Pancreas (tissue), 10 donors: ENCODE results near the gene SUPT3H. TPM values are rescaled to one million over a fixed set of nuclear protein-coding genes. Genes with fewer than 3 reads are reported as not detected.

Experiments used
- ATAC-seq, 4 donors: fragments of 200-7000 bp; cut with Tn5 transposase; one replicate each; pipeline versions ENCODE4 v1.8.0 to v1.9.1; 2020; ENCODE audit warnings: mild to moderate bottlenecking in 4 of 4, moderate library complexity in 4 of 4
- DNase-seq, 6 donors: peaks; one replicate each; pipeline ENCODE4 v3.0.0-alpha.2; 2020
- FAIRE-seq: peaks from 2 replicates; lab custom pipeline; 2012; peaks lifted over from hg19 to GRCh38; lab: Jason Lieb, UNC
- H3K27ac ChIP-seq, 4 donors: fragments of 200-600 bp; sonication (generic); 1 replicate in 3 of 4; 2 replicates in 1 of 4; pipeline versions ENCODE4 v1.5.0 to v1.8.0; 2020
- H3K27me3 ChIP-seq, 4 donors: fragments of 200-600 bp; one replicate each; pipeline ENCODE4 v1.8.0; 2021
- H3K36me3 ChIP-seq, 3 donors: fragments of 200-600 bp; sonication (generic) in 1 of 3; one replicate each; pipeline versions ENCODE4 v1.5.0 to v1.8.0; 2020 to 2021
- H3K4me1 ChIP-seq, 3 donors: fragments of 200-600 bp; one replicate each; pipeline ENCODE4 v1.8.0; 2021
- H3K4me3 ChIP-seq, 4 donors: fragments of 200-600 bp; sonication (generic) in 2 of 4; one replicate each; pipeline versions ENCODE4 v1.5.0 to v1.8.0; 2020 to 2021
- H3K9me3 ChIP-seq, 4 donors: fragments of 200-600 bp; one replicate each; pipeline ENCODE4 v1.8.0; 2021
- CTCF ChIP-seq, 4 donors: fragments of 200-600 bp; sonication (generic) in 3 of 4; IDR thresholded peaks; one replicate each; pipeline versions ENCODE4 v1.5.0 to v1.8.0; 2021; ENCODE audit warnings: antibody characterized with exemption in 4 of 4
- WGBS, 2 donors: extraction: QIAGEN DNeasy Blood & Tissue Kit; methylation state at CpG; one replicate each; pipeline ENCODE4 v1.1.7; 2013; 5-methylcytosine and 5-hydroxymethylcytosine counted together
- intact Hi-C, 3 donors: fragments of 100-400 bp; cut with DNase I; formaldehyde crosslinking; loops; one replicate each; pipeline versions ENCODE4 v1.11.1 to v1.14.2; 2022
- polyA plus RNA-seq, 2 donors: library from polyadenylated mRNA; stranded (reverse); fragments of 200-250 nt; gene quantifications; one replicate each; pipeline ENCODE4 v1.2.3, GENCODE V29; 2013
- total RNA-seq, 6 donors: library from RNA; stranded (reverse); fragmentation: NEBNext Ultra II Directional in 4 of 6; extraction: Animal tissue kit (Norgen Biotek cat#: 25700) in 4 of 6; gene quantifications; one replicate each; pipeline versions ENCODE4 v1.2.1 to v1.2.4, GENCODE V29; 2021 to 2023
- donor health status: healthy with polysubstance abuse.
- donor health status: DM: no; HTN: no; CAD: no; lungs with moderate emphysema.
- donor health status: DM: no; HTN: no; CAD: no.
- donor health status: control.
- donor health status: control.
- donor health status: Bipolar disorder and iron deficiency.
- donor health status: DM: yes; HTN: yes; CAD: no.
- donor health status: DM: no; HTN: no; CAD: no.
- donor health status: DM: no; HTN: no; CAD: no.
- donor health status: DM: yes; HTN: yes; CAD: no.

Gene SUPT3H
- total and polyA plus RNA-seq, 8 donors, result 3.6 to 8.0 (median 5.3) TPM

GRCh38 chr6:44826025-44826676 is 551.6 kb downstream of the SUPT3H start:
- FAIRE-seq, result no peak
- intact Hi-C loops, result no loop called here
- Histone ChIP-seq H3K4me3 (no peak overlapping the region), H3K4me1 (no peaks in the 10 kb centered on the region), H3K36me3 (no peaks in the 10 kb centered on the region), H3K27ac (no peak overlapping the region), H3K27me3 (no peaks in the 10 kb centered on the region), H3K9me3 (no peaks in the 10 kb centered on the region)
- no peak for DNase-seq
- WGBS, 2 donors, result 86 to 90% methylated on average over 6 of the region's 6 CpGs
- ATAC-seq, result no peak
- no peak for TF ChIP-seq CTCF (IDR thresholded peaks at IDR 0.05)

DNA sequence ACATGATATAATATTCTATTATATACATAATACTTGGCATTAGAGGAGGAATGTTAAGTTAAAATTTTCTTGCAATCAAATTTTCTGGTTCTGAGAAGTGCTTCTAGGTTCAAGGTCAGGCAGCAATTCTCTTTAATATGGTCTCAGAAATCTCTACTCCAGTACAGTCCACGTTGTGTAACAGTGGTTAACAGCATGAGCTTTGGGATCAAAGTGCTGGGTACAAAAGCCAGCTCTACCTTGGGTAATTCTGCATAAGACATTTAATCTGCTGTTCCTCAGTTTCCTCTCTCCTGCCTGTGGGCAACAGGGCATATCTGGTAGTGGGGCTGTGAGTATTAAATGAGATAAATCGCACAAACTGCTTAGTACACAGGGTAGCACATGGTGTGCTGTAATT is 552.5 kb downstream of the SUPT3H start:
- 76 to 82% methylated on average over 2 of the region's 2 CpGs for WGBS, 2 donors
- DNase-seq, result no peak
- no peak for FAIRE-seq
- H3K27ac ChIP-seq, result no peak overlapping the region
- TF ChIP-seq CTCF (IDR thresholded peaks at IDR 0.05), result no peak
- H3K4me1 ChIP-seq, result no peaks in the 10 kb centered on the region
- H3K4me3 ChIP-seq, result no peak overlapping the region
- no peaks in the 10 kb centered on the region for H3K27me3 ChIP-seq
- ATAC-seq, result no peak
- H3K36me3 ChIP-seq, result no peaks in the 10 kb centered on the region
- intact Hi-C loops, result no loop called here
- H3K9me3 ChIP-seq, result no peaks in the 10 kb centered on the region

DNA sequence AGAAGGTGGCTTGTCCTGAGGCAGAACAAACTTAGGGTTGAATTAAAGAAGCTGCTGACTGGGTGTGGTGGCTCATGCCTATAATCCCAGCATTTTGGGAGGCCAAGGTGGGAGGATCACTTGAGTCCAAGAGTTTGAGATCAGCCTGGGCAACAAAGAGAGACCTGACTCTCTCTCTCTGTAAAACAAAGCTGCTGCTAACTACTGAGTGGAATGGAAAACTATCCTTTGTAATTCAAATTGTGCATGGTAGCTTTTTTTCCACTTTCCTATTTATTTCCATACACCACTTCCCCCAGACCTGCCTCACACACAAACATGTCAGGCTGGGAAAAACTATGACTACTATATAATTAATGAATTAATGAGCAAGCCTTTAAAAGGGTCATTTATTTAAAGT is 553.2 kb downstream of the SUPT3H start:
- H3K27me3 ChIP-seq, result no peaks in the 10 kb centered on the region
- H3K4me1 ChIP-seq, result no peaks in the 10 kb centered on the region
- no peak for DNase-seq
- H3K9me3 ChIP-seq, result no peaks in the 10 kb centered on the region
- no peak for ATAC-seq
- no peak for TF ChIP-seq CTCF (IDR thresholded peaks at IDR 0.05)
- H3K27ac ChIP-seq, result no peak overlapping the region
- intact Hi-C loops, result no loop called here
- H3K36me3 ChIP-seq, result no peaks in the 10 kb centered on the region
- FAIRE-seq, result no peak
- no peak overlapping the region for H3K4me3 ChIP-seq

DNA sequence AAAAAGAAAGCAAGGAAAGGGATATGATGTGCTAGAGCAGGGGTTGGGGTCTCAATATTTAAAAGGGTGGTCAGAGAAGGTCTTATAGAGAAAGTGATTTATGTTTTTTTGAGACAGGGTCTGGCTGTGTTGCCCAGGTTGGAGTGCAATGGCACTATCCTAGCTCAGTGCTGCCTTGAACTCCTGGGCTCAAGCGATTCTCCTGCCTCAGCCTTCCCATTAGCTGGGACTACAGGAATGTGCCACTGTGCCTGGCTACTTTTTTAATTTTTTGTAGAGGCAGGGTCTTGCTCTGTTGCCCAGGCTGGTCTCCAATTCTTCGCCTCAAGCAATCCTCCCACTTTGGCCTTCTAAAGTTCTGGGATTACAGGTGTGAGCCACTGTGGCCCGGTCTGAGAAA is 557.0 kb downstream of the SUPT3H start:
- ATAC-seq, result no peak
- DNase-seq, result no peak
- H3K36me3 ChIP-seq, result no peaks in the 10 kb centered on the region
- no peak for FAIRE-seq
- no peak for TF ChIP-seq CTCF (IDR thresholded peaks at IDR 0.05)
- no peak overlapping the region for H3K27ac ChIP-seq
- no peaks in the 10 kb centered on the region for H3K4me1 ChIP-seq
- WGBS, 2 donors, result 94 to 97% methylated on average over 3 of the region's 3 CpGs
- H3K9me3 ChIP-seq, result no peaks in the 10 kb centered on the region
- intact Hi-C loops, result no loop called here
- H3K27me3 ChIP-seq, result no peaks in the 10 kb centered on the region
- no peak overlapping the region for H3K4me3 ChIP-seq

- ATAC-seq (peak in 1 of 4 donors; percentile 23), FAIRE-seq (no peak), DNase-seq (no peak)
- Histone ChIP-seq H3K36me3 (no peaks in the 10 kb centered on the region), H3K27ac (no peak overlapping the region), H3K4me1 (no peaks in the 10 kb centered on the region), H3K4me3 (no peak overlapping the region), H3K9me3 (no peaks in the 10 kb centered on the region), H3K27me3 (no peaks in the 10 kb centered on the region)
- WGBS, 2 donors, result 88 to 90% methylated on average over 2 of the region's 2 CpGs
- intact Hi-C loops, result no loop called here
- TF ChIP-seq CTCF (IDR thresholded peaks at IDR 0.05), result no peak
These were observed 557.4 kb downstream of the SUPT3H start for GRCh38 chr6:44820321-44820720.
